NCI-H82 (cell line): Measurements from ENCODE around the gene HOXA6.
A peak's percentile ranks its signal among the peaks of the same experiment; 100 is the strongest.

Source experiments
- DNase-seq: peaks from one replicate; lab custom pipeline; 2025; lab: John Stamatoyannopoulos, UW

HOXA6 gene

DNA sequence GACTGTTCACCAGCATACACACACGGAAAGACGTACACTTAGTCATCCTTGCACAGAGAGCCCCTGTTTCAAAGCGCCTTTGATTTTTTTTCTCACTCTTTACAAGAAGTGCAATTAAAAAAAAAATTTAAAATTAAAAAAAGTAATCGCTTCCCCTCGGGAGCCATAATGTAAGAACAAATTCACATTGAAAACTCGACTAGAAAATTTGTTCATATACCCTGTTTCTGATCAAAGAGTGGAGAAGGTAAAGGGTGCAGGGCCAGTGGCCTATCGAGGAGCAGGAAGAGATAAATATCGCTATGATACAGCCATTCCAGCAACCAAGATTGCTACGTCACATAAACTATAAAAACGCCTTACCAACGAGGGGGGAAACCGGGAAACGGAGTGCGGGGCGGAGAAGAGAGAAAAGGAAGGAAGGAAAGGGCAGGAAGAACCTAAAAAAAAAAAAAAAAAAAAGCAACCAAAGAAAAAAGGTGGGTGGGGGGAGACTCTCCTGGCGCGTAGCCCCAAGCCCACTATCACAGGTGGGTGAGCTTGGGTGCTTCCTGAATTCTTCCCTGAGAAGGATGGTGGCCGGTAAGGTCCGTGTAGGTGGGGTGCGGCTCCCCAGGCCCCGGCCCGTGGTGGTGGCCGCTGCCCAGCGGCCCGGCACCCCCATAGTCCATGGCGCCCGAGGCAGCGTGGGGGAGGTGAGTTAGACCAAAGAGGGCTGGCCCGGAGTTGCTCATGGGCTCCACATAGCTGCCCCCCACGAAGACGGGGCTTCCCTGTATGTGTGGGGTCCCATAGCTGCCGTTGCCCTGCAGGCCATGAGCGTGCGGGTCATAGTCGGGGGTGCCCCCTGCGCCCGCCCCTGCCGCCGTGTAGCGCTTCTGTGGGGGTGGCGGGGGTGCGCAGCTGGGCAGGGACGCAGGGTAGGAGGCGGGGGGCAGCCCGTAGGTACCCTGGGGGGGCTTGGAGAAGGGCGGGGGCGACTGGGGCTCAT lies 39.9 kb downstream of the HOXA6 start:
- no peak for DNase-seq

DNA sequence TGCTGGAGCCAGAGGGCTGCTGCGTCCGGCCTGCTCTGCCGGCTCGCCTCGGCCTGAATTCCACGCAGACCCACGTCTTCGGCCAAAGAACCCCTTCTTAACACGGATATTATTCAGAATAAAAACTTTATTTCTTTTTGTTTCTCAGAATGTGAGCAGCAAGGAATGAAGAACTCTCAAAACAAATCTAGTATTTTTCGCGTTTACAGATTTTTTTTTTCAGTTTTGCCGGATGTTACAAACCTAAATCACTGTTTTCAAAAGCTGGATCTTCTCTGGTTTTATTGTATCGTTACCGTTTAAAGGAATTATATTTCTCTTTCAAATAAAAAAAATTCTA lies 40.7 kb downstream of the HOXA6 start:
- DNase-seq = no peak

DNA sequence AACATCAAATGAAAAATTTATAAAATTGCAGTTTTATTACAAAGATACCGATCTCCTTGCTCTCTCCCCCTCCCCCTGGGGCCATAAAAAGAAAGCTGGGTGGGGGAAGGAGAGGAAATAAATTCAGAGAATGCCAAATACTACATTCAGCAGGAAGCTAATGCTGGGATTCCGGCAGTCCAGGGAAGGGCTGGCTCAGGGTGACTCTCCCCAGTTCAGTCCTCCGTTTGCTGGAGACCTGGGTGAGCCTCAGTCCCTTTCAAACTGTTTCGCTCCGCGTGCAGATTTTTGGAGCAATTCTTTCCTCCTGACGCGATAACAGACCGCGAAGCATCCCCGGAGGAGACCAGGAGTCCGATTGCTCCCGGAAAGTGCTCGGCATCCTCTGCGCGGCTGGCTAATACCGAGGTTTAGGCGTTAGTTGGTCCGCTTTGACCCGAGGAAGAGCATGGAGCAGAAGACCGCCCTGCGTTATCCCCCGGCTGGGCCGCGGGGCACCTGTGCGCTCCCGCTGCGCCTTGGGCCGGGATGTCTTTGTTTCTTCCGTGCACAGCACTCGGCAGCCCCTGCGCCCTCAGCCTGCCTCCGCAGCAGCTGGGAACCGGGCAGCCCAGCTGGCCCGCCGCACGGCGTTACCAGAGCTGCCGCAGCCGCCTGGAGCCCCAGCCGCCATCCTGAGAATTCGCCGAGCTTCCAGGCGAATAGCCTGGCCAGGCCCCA lies 41.2 kb downstream of the HOXA6 start:
- peak; percentile 73 for DNase-seq

DNA sequence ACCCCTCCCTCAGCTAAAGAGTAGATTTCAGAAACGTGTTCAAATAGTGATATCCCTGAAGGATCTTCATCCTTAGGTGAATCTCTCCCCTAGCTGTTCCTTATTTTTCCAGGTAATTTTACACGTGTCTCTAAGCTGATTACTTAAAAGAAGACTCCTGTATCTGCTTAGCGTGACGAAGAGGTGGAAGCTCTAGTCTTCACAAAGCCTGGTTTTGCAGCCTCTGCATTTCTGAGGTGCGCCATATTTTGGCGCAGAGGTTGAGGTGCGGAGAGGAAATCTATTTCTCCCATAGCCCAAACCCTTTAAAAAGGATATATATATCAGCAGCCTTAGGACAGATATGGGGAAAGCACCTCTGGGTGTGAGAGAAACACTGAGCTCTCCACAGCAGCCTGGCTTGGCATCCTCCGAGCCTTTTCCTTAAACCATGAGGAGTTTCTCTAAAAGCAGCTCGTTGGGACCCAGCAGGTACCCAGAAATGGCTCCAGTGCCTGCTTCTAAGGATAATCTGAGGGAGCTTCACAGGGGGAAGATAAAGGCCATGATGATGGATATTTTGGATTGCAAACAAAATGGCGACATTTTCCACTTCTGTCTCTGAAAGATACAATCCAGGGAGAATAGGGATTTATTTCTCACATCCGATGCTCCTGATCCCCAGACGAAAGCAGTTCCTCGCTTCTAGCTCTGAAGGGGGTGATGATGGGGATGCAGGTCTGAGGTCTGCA lies 42.1 kb downstream of the HOXA6 start:
- DNase-seq = peak; percentile 25

DNA sequence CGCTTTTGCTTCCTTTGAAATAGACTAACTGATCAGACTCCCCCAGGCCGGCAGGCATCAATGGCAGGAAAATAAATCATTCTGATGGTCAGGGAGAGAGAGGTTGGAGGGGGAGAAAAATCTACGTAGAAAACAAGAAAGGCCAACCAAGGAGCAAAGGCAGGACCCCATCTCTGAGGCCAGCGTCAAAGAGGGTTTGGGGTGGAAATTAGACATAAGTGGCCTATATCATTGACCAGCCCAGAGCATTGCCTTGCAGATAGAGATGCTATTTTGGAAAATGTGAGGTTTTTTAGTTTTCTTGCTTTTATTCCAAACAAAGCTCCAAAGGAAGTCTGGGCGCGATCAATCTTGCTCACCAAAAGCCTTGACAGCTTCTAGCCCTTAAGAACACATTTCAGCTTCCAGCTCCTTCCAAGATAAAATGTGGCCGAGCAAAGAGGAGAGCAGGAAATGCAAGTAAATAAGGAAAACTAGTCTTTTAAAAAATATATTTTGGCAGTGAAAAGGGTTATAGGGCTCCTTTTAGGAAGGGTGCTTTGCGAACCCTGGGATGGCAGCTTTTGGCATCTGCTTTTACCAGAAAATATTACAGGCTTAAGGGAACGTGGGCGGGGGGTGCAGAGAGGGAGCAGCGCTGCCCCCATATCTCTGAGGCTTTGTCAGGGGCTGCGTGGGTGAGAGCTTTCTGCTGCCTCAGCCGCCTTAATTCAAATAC lies 43.1 kb downstream of the HOXA6 start:
- no peak for DNase-seq

DNA sequence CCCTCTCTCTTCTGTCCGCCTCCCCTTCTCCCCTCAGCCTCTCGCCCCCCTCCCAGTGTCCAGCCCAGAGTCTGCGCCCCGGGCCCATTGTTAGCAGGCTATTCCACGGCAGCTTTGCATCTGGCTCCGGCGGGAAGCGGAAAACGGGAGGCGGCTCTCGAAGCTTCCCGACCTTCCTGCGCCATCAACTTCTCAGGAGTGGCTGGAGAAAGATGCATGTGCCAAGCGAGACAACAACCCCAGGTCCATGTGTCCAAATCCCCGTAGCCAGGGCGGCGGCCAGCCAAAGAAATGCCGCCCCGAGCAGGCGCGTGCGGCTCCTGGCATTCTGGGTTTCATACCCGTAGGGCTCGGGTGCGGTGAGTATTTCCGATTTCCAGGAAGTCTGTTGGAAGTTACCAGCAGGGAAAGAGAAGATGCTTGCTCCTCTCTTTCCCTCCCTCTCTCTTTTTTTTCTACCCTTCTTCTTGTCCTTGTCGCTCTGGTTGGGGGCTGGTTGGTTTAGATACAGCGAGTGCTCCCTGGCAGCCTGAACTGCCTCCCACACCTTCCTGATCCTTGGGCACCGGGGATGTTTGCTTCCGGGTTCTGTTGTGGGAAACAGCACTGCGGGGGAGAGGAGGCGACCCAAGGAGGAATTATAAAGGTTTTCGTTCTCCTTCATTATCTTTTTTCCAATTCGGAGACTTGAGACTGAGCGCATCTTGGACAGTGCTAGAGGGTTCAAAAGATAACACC lies 43.9 kb downstream of the HOXA6 start:
- DNase-seq = no peak

DNA sequence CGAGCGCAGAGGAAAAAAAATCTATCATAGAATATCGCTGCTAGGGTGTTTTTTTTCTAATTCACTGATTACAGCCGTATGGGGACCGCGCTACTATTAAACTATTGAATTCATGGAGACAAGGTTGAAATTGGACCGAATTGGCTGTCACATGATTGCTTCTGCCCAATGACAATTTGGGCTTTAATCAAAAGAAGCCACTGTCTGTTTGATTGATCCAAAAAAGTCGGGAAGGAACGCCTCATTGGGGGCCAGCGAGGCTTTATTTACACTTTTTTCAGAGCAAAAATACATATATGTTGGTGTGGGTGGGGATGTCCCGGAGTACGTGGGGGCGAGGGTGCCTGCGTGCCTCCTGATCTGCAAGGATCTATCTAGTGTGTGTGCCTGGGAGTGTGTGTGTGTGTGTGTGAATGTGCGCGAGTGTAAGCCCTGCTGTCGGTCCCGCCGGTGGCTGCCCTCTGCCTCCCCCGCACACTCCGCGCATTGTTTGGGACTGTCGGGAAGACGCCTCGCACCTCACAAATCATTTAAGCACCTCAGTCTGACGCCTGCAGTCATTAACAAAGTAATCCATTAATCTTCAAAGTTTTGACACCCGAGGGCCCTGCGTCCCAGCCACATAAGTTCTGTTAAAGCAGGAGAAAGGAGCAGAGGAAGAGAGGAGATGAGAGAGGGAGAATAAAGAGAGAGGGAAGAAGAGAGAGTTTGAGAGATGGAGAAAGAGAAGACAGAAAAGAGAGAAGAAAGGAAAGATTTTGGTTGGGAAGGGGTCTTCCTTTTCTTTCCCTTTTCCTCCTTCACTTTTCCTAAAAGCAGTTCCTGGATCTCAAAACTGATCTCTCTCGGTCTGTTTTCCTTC lies 44.8 kb downstream of the HOXA6 start, which contains the start of gene HOXA2:
Gene HOXA2 (minus strand): TSS at position 103 of the 862 bp plus-strand sequence. CDS start 183 bp downstream, outside the sequence.
- peak; percentile 76 for DNase-seq

DNA sequence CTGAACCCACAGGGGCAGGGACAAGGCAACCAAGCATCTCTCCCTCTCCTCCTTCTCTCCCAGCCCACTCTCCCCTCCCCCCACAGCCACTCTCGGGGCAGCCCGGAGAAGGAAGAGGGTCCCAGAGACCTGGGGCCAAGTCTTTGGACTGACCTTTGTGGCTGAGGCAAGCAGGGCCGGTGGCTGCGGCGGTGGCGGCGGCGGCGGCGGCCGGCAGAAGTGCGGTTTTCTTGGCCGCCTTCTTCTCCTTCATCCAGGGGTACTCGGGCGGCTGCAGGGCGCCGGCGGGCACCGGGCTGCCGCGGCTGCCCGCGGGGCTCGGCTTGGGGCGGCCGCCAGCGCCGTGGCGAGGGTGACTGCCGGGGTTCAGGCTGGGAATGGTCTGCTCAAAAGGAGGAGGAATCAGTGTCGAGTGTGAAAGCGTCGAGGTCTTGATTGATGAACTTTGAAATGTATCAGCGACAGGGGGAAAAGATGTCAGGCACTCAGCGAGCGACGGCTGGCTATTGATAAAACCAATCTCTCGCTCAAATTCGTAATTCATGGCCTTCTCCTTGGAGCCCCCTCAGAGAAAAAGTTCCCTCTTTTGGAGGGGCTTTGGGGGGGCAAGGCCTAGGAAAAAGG lies 45.5 kb downstream of the HOXA6 start:
- no peak for DNase-seq

DNA sequence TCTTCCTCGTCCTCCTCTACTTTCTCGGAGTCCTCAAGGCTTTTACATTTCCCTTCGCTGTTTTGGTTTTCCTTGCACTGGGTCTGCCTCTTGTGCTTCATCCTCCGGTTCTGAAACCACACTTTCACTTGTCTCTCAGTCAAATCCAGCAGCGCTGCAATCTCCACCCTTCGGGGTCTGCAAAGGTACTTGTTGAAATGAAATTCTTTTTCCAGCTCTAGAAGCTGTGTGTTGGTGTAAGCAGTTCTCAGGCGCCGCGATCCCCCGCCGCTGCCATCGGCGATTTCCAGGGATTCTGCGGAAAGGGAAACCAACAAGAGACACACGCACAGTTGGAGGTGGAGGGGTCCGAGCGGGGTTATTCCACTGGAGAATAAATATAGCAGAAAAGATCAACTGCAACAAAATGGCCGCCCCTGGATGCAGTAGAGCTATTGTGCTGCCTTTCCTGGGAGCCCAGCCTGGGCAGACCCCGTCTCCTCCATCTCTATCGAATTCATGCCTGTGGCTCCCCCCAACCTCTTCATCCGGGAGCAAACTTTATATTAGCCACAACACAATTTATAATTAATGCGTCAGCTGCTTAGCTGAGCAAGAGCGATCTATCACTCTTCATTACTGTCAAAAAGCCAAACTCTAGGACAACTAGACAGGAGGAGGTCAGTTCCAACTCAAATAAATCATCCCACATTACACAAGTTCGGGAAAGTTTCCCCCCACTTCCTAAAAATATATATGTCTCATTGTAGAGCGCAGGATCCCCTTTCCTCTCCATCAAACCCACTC lies 46.2 kb downstream of the HOXA6 start:
- DNase-seq = no peak

DNA sequence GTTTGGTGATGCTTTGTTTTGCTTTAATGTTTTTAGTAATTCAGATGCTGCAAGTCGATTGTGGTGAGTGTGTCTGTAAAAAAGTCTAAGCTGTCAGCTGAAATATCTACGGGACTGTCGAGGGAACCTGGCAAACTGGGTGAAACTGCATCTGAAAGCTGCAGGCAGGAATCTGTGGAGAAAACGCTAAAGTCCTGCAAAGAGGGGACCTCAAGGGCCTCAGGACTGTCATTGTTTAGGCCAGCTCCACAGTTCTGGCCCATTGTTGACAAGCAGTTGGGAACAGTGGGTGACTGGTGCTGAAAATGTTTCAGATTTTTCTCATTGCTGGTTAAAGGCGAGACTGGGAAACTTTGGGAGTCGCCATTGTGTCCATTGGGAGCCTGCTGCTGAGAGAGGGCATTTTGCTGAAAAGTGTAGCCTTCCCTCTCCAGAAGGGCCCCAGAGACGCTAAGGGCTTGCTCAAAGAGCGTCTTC lies 46.8 kb downstream of the HOXA6 start:
- DNase-seq = no peak

DNA sequence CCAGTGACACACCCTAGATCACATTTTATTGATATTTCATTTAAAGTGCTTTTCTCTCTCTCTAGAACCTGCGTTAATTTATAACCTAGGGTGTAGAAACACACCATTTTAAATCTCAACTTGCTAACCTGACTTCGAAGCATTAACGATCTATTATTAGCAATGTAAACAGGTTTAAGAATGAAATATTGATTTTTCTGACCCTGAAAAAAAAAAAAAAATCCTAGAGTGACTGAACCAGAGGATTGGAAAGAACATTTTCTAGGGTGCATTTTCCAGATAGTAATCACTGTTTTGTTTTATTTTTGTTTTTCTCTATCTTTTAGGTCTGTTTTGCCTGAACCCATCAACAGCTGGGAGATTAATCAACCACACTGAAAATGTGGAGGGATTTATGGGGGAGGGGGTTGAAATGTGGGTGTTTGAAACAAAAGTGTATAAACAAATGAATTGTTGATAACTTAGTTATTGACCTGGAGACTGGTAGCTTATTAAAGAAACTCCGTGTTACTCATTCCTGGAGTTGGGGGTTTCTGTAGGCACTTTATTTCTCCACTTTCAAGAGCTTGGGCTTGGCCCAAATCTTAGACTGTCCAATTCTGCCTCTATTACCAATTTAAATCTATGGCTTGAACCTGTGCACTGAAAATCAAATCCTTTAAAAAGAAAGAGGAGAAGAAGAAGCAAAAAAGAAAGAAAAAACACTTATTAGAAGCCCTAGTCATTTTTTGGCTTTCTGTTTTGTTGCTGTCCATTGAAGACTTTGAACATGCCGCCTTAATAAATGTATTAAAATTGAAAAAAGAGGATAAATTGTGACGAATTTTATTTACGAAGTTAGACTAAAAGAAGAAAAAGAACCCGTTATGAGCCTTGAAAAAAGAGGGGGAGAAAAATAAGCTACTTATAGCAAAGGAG lies 47.9 kb downstream of the HOXA6 start:
- no peak for DNase-seq

DNA sequence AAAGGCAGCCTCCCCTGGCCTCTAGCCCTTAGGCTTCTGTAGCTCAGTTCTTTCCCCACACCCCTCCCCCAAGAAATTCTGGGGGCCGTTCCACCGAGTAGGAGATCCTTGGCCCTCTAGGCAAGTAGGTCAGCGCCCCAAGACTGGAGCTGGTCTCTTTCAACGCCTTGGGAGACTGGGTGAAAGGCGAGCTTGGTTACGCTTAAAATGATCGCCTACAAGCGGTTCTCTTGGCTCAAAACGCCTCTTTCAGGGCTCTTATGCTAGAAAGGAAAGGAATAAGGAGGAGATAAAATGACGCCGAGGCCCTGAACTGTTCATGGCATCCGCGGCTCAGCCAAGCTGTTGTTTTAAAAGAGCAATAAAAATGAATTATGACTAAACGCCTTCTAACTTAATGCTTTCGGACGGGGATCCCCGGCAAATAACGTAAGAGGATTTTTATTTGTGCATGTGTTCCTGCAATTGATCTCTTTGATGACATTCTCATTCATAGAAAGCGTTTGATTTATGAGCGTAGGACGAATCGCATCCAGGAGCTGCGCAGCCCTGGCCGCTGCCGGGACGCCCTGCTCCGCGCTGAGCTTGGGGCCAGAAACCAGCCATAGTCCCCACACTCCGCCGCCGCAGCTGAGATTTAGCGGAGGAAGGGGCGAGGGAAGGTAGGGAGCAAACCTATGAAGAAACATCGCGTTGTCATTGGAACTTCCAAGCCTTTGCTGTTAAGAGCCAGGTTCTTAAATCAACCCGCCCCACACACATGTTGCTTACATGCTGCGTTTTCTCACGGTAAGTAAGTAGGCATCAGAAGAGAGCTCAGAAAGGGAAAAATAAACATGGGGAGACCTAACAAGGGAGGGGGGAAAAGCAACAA lies 48.8 kb downstream of the HOXA6 start:
- DNase-seq = peak; percentile 59

DNA sequence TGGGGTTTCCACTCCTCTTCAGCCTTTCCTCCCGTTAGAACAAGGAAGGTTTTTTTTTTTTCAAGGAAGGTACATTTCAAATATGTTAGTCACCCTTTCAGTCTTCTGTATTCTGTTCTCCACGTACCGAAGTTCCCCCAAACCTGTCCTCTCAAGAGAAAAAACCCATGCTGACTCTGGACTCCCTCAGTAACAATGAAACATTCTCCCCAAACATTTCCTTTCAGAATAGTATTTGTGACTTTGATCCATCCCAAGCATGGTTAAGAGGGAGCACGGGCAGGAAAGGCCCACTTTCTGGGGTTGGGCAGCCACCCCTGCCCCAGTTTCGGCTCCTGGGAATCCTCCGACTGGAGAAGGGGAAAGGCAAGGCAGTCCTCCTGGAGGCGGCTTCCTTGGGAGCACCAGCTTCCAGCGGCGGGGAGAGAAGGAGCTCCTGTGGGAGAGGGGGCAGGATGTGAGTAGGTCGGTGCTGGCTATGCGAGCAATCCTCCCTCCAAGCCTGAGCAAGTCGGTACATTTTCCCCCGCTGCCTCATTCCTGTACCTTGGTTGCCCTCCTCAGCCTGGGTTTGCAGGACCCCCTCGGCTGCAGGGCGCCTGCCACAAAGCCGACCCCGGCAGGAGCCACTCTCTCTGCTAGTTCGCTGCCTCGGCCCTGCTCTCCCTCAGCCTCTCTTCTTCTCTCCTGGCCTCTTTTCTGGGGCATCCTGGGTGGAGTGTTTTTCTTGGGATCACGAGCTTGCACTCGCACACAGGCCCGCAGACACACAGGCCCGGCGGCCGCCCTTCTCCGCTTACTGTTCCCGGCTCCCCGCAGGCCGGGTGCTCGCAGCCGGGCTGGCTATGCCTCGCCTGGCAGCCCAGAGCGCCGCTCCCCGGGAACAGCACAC lies 49.6 kb downstream of the HOXA6 start:
- no peak for DNase-seq

DNA sequence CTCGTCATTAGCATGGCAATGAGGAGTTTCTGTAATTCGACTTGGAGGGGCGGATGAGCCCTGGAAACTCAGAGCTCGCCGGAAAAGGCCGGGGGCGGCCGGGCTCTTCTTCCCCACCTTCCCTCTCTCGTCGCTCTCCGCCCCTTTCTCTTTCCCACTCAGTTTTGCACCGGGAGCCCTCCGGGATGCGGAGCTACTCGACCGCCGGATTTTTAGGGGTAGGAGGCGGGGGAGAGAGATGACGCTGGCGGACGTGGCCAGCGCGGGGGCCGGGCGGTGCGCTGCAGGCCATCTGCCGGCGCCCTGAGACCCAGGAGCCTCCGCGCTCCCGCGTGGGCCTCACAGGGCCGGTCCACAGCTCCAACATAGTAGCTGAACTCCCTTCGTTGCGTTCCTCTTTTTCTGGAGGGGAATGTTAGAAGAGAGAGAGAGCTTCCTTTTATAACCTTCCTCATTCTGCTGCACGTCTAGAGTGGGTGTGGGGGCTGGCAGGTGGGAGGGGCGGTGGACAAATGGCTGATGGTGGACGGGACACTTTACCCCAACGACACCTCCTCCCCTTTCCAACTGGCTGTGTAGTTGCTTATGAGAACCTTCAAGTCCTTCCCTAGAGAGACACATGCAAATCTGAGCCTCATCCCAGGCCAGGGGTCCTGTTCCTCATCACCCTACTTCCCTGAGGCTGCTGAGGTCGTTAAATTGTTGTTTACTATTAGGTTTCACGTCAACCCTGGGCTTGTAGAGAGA lies 50.6 kb downstream of the HOXA6 start:
- peak; percentile 59 for DNase-seq
